GM19324 (cell line): ENCODE results near the gene ALPP.
"Not testable (repeated sequence)": the region's sequence is repeated elsewhere in the genome, so short reads cannot be mapped to it uniquely, and the experiment has no call there.

Source experiments
- ATAC-seq: cut with Tn5 transposase; IDR thresholded peaks from one replicate; pipeline ENCODE4 v1.9.1; 2021; ENCODE audit warnings: mild to moderate bottlenecking, moderate library complexity; ENCODE audit not compliant: unreplicated experiment, low FRiP score

ALPP gene

GRCh38 chr2:232379610-232380590, 1.3 kb downstream of the ALPP start:
- ATAC-seq = not testable (repeated sequence)

- ATAC-seq = not testable (repeated sequence)
Observed at GRCh38 chr2:232381204-232382031, 2.9 kb downstream of the ALPP start.

GRCh38 chr2:232382331-232383225, 4.0 kb downstream of the ALPP start:
- no peak for ATAC-seq

GRCh38 chr2:232384466-232384865, 5.9 kb downstream of the ALPP start:
- ATAC-seq = no peak

GRCh38 chr2:232385058-232385457, 6.5 kb downstream of the ALPP start:
- ATAC-seq = not testable (repeated sequence)

GRCh38 chr2:232385660-232386489, 7.3 kb downstream of the ALPP start:
- no peak for ATAC-seq

GRCh38 chr2:232386490-232386739, 7.9 kb downstream of the ALPP start:
- ATAC-seq = no peak

- ATAC-seq = no peak
Observed at GRCh38 chr2:232386740-232387450, 8.3 kb downstream of the ALPP start.

- ATAC-seq = no peak
Observed at GRCh38 chr2:232387451-232388171, 9.1 kb downstream of the ALPP start.

- no peak for ATAC-seq
Observed at GRCh38 chr2:232388324-232388891, 9.9 kb downstream of the ALPP start.

- no peak for ATAC-seq
Observed at GRCh38 chr2:232389327-232389726, 10.8 kb downstream of the ALPP start.

- ATAC-seq = no peak
Observed at GRCh38 chr2:232390661-232391060, 12.1 kb downstream of the ALPP start.

GRCh38 chr2:232393556-232393955, 15.0 kb downstream of the ALPP start:
- ATAC-seq = no peak

- not testable (repeated sequence) for ATAC-seq
Observed at GRCh38 chr2:232394431-232394830, 15.9 kb downstream of the ALPP start.

GRCh38 chr2:232395586-232395985, 17.0 kb downstream of the ALPP start:
- ATAC-seq = no peak

GRCh38 chr2:232396683-232397082, 18.1 kb downstream of the ALPP start:
- ATAC-seq = no peak

- ATAC-seq = no peak
Observed at GRCh38 chr2:232398293-232399034, 19.9 kb downstream of the ALPP start.
